Stimulated activated naive CD4-positive, alpha-beta T cell treated with Interleukin-2 at 50 U/mL for 16 hours (primary cell): ENCODE data around the gene PIGA.
"Not testable (repeated sequence)": the region's sequence is repeated elsewhere in the genome, so short reads cannot be mapped to it uniquely, and the experiment has no call there.

Experiments
- DNase-seq: peaks from one replicate; lab custom pipeline; 2025; lab: John Stamatoyannopoulos, UW

PIGA gene

GRCh38 chrX:15320297-15320696, 15.0 kb downstream of the PIGA start:
- DNase-seq, result no peak

- no peak for DNase-seq
These were observed 16.2 kb downstream of the PIGA start for GRCh38 chrX:15319075-15319474.

DNA sequence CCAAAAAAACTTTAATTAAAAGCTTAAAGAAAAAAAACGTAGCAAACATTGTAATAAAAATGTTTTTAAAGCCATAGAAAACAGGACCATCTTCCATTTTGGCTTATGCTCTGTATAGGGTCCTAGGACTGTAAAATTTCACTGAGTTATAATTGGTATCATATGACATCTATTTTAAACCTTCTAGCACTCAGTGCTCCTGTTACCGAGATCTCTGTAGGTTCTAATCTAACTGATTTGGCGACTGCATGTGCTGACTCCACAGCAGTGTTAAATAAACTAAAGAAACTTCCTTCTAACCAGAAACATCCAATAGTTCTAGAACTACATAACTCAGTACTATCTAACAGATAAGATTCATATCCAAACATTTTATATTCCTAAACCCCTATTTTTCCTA, 19.8 kb downstream of the PIGA start, which contains the start of gene ASB11:
Gene ASB11, minus strand, starts transcription at position 132 of the 400 bp plus-strand sequence. Its CDS starts 35 bp downstream, at position 97.
- no peak for DNase-seq

DNA sequence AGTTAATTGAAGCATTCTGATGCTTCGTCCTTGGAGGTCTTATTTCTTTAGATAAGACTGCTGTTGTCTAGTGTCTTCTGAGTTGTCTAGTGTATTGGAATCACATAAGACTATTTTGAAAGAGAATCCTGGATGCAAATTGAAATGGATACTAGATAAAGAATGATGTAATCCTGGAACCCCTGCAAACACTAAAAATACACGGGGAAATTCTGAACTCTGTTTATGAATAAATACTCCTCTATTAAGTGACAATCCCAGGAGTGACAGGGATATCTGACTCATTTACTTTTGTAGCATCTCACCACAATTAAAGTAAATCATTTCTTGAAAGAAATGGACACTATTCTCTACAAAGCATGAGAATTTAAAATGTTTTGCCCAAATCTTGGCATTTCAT, 20.9 kb downstream of the PIGA start:
- no peak for DNase-seq

DNA sequence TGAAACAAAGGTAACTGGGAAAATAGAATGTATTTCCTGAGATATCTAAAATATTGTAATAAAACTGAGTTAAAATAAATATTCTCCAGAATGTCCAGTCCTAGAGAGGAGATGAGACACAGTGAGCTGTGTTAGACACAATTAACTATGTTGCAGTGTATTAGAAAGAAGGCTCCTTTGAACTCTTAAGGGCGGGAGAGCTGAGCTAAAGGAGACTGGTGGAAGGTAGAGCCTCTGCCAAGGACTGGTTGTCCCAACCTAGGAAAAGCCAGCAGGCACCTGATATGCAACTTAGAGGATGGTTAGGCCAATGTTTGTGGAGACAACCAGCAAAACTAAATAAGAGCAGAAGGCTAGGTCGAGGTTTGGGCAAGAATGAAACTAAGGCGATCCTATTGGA, 24.2 kb downstream of the PIGA start:
- no peak for DNase-seq

- DNase-seq, result no peak
These were observed 25.2 kb downstream of the PIGA start for GRCh38 chrX:15310117-15310516.

DNA sequence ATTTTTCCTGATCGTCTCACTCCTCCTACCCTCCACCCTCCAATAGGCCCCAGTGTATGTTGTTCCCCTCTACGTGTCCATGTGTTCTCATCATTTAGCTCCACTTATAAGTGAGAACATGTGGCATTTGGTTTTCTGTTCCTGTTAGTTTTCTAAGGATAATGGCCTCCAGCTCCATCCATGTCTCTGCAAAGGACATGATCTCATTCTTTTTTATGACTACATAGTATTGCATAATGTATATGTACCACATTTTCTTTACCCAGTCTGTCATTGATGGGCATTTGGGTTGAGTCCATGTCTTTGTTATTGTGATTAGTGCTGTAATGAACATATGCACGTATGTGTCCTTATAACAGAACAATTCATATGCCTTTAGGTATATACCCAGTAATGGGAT, 29.4 kb downstream of the PIGA start:
- DNase-seq, result not testable (repeated sequence)

DNA sequence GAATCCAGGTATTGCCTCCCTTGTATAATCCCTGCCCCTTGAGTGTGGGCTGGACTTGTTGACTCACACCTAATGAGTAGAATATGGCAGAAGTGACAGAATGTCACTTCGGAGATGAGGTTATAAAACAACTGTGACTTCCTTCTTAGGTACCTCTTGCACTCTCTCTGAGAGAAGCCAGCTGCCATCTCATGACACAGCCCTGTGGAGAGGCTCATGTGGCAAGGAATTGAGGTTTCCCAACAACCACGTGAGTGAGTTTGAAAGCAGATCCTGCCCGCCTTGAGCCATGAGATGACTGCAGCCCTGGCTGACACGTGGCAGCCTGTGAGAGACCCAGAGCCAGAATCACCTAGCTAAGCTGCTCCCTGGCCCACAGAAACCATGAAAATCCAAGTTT, 33.4 kb downstream of the PIGA start:
- DNase-seq, result no peak

DNA sequence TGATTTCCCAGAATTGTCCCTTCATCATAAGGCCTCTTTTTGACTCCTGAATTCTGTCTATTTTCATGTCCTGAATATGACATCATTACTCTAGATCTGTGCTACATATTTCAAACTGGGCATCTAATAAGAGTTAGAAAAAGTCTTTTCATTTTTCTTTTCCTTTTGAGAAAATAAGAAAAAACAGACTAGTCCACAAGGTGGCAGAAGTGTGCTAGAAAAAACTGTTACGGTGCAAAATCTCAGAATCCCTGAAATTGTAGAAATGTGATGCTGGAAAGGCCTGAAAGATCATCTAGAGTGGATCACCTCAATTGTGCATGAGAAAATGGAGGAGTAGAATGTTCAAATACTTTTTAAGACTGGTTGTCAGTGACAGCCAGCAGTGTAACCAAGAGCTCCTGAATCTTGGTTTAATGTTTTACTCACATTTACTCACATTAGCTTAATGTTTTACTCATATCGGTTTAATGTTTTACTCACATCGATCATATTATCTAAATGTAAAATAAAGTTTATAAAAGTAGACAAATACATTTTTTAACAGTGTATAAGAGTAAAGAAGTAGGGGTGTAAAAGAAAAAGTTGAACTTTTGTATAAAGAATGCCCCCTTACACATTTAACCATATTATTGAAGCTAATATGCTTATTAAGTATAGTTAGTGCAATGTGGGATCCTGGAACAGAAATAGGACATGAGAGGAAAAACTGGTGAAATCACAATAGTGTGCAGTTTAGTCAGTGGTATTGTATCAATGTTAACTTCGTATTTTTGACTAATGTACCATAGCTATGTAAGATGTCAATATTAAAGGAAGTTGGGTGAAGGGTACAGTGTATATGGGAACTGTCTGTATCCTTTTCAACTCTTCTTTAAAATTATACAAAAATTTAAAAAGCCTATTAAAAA, 35.1 kb downstream of the PIGA start:
- DNase-seq, result no peak

- no peak for DNase-seq
These were observed 36.5 kb downstream of the PIGA start for GRCh38 chrX:15298780-15299179.

DNA sequence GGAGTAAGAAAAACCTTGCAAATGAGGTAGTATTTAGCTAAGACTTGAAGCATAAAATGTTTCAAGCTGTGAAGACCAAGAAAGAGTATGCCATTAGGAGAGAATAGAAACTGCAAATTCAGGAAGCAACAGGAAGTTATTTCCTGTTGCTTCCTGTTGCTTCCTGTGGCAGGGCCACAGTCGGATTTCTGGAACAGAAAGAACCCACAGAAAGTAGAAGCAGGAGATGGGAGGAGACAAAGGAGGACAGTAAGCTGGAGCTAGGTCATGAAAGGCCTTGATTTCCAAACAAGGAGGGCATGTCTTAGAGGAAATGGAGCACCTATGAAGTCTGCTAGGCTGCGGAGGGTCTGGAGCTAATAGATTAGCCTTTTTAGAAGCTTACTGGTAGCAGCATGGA, 37.1 kb downstream of the PIGA start:
- no peak for DNase-seq

DNA sequence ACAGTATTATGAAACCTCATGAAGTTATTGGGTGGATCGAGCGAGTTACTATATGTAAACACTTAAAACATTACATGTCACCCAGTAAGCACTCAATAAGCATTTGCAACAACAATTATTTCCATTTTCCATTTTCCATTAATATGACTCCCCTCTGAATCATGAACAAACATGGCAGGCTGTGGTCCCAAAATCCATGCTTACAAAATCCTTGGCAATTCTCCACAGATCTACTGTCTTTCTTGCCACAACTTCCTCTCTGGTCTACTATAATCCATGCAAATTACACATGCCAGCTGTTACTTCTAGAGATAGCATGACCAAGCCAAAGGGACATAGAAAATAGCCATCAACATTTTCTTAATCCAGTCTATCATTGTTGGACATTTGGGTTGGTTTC, 41.9 kb downstream of the PIGA start:
- no peak for DNase-seq

DNA sequence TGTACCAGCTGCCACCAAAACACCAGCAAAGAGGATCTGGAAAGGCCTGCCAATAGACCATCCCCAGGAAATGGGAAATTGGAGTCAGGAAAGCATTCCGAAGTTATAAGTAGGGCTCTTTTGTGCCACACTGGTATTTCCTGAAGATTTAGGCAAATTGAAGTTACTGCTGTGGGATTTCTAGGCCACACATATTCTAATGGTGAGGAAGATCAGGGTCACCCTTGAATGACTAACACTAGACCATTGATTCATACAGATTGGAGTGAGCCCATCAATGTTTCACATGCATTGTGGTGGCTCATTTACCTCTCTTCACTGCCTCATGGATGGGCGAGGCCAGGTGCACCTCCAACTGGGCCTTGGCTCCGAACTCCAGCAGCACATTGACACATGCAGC, 42.5 kb downstream of the PIGA start:
- no peak for DNase-seq

GRCh38 chrX:15277604-15278003, 57.7 kb downstream of the PIGA start:
- DNase-seq, result no peak

DNA sequence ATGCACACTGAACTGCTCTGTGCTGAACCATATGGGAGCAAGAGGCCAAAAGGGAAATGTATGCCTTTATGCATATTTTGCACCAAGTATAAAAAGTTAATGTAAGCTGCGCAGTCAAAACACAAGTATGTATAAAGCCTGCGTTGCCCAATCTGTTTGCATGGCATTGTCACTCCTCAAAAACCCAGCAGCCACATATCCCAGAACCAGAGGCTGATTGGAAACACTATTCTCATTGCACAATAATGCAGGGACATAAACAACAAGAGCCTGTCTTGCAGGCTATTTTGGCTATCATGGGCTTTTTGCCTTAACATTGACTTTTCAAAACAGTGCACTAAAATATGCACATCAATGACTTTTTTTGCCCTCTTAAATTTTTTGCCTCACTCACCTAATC, 60.4 kb downstream of the PIGA start:
- DNase-seq, result no peak

- DNase-seq, result not testable (repeated sequence)
These were observed 62.0 kb downstream of the PIGA start for GRCh38 chrX:15273275-15273674.

DNA sequence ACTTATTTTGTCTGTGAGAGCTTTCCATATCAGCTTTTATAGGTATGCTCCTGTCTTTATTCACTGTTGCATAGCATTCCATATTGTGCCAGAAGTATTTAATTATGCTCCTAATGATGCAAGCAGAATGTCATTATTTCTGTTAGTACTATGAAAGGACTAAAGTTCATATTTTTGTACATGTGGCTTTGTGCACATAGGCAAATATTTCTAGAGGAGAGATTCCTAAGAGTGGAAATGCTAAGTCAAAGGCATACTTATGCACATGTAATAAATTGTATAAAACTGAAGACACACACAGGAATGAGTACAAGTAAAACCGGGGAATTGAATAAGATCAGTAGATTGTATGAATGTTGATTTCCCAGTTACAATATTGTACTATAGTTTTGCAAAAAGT, 63.6 kb downstream of the PIGA start:
- DNase-seq, result no peak

GRCh38 chrX:15269618-15270521, 65.5 kb downstream of the PIGA start, which contains the start of gene ASB9:
TSS of gene ASB9 (minus strand) at chrX:15270083. CDS start at chrX:15269874, 209 bp downstream.
- DNase-seq, result no peak
